Stomach (tissue), 9 donors: ENCODE data around the gene RALGAPB. TPM values are rescaled to one million over a fixed set of nuclear protein-coding genes. Genes with fewer than 3 reads are reported as not detected.

ENCODE experiments used
- DNase-seq, 2 donors: peaks; one replicate each; pipeline versions ENCODE4 v3.0.0 to v3.0.0-alpha.2; 2013 to 2019
- H3K27ac ChIP-seq, 5 donors: fragments of 200-600 bp in 4 of 5; sonication (generic) in 4 of 5; one replicate each; pipeline ENCODE4 v1.5.1; 2013 to 2019; ENCODE audit warnings: mild to moderate bottlenecking in 1 of 5, moderate library complexity in 1 of 5
- H3K27me3 ChIP-seq, 3 donors: fragments of 200-600 bp; sonication (generic); one replicate each; pipeline ENCODE4 v1.5.1; 2017 to 2019; ENCODE audit warnings: mixed run types in 1 of 3
- H3K36me3 ChIP-seq, 4 donors: fragments of 200-600 bp; sonication (generic); 1 replicate in 3 of 4; 2 replicates in 1 of 4; pipeline ENCODE4 v1.5.1; 2016 to 2019
- H3K4me1 ChIP-seq, 4 donors: fragments of 200-600 bp; sonication (generic); one replicate each; pipeline ENCODE4 v1.5.1; 2016 to 2019
- H3K4me3 ChIP-seq, 4 donors: fragments of 200-600 bp; sonication (generic) in 3 of 4; one replicate each; pipeline ENCODE4 v1.5.1; 2016 to 2019; ENCODE audit warnings: mild to moderate bottlenecking in 1 of 4
- H3K9me3 ChIP-seq, 4 donors: fragments of 200-600 bp; sonication (generic); one replicate each; pipeline ENCODE4 v1.5.1; 2016 to 2019
- CTCF ChIP-seq, 7 experiments: fragments of 450-650 bp in 4 of 7; fragments of 200-600 bp in 3 of 7; sonication (generic) in 3 of 7; IDR thresholded peaks; one replicate each; pipeline ENCODE4 v1.5.1; 2016 to 2019; ENCODE audit warnings: antibody characterized with exemption in 7 of 7, control low read depth in 2 of 7, mild to moderate bottlenecking in 1 of 7
- EP300 ChIP-seq: sonication (generic); formaldehyde crosslinking; IDR thresholded peaks from one replicate; pipeline ENCODE4 v1.6.1; 2017; ENCODE audit warnings: antibody characterized with exemption
- POLR2A ChIP-seq, 4 donors: fragments of 450-650 bp; IDR thresholded peaks; one replicate each; pipeline ENCODE4 v1.6.1; 2016; ENCODE audit warnings: antibody characterized with exemption in 4 of 4, control low read depth in 2 of 4, mild to moderate bottlenecking in 1 of 4, moderate library complexity in 1 of 4
- POLR2AphosphoS5 ChIP-seq, 3 donors: sonication (generic); formaldehyde crosslinking; IDR thresholded peaks; one replicate each; pipeline ENCODE4 v1.6.1; 2016; ENCODE audit warnings: antibody characterized with exemption in 3 of 3
- WGBS, 5 donors: extraction: QIAGEN DNeasy Blood & Tissue Kit in 3 of 5; methylation state at CpG; one replicate each; pipeline versions ENCODE4 v1.1.5 to v1.1.7; 2013 to 2018; 5-methylcytosine and 5-hydroxymethylcytosine counted together
- intact Hi-C: fragments of 100-400 bp; cut with DNase I; formaldehyde crosslinking; loops from one replicate; pipeline ENCODE4 v1.15.1; 2023; ENCODE audit warnings: low total_unique reads
- polyA plus RNA-seq, 3 donors: library from polyadenylated mRNA; stranded (reverse); fragments of 200-250 nt; gene quantifications; one replicate each; pipeline ENCODE4 v1.2.3, GENCODE V29; 2013
- total RNA-seq, 5 donors: library from RNA; depleted of rRNA; stranded (reverse); fragments of >200 nt; gene quantifications; one replicate each; pipeline versions ENCODE4 v1.1.0 to v1.2.3, GENCODE V29; 2014 to 2016
- donor health status: healthy with polysubstance abuse.
- donor health status: Bipolar disorder and iron deficiency.
- donor health status: healthy.

RALGAPB gene
- total and polyA plus RNA-seq, 8 donors = 5.4 to 57.5 (median 36.5) TPM

DNA sequence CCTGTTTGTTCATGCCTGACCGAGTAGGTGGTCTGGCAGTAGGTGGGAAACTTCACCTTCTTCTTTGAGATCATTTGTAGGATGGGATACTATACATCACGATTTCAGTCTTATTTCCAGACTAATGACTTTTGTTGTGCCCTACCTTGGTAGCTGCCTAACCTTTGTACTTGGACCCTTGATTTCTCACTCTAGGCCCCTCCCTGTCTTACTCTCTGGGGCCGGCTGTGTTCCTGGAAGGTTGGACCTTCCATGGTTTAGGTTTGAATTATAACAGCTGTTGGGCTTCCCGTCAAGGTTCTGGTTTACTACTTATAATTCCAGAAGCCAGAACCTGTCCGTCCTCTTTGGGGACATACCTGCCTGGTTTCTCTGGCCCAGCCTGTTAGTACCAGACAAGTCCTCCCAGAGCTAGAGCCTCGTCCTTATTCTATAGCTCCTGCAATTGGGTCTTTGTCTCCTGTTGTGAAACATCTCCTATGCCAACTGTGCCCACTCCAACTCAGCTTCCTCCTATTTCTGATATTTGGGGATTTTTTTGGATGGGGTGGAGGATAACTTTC is 93.5 kb downstream of the RALGAPB start:
- Histone ChIP-seq H3K27ac (no peak overlapping the region), H3K4me1 (no peaks in the 10 kb centered on the region), H3K27me3 (no peaks in the 10 kb centered on the region), H3K4me3 (no peak overlapping the region), H3K9me3 (no peaks in the 10 kb centered on the region), H3K36me3 (peaks cover 11 to 98% (median 96%) of the 10 kb centered on the region in 4 donors)
- no peak for DNase-seq
- intact Hi-C loops = no loop called here
- TF ChIP-seq POLR2AphosphoS5 (IDR thresholded peaks at IDR 0.05) (no peak), POLR2A (IDR thresholded peaks at IDR 0.05) (no peak), EP300 (no peak), CTCF (IDR thresholded peaks at IDR 0.05) (no peak)
- 83 to 94% (median 92%) methylated on average over 6 of the region's 6 CpGs for WGBS, 5 donors

GRCh38 chr20:38569747-38570525 is 97.3 kb downstream of the RALGAPB start:
- intact Hi-C loops = no loop called here
- Histone ChIP-seq H3K4me3 (no peak overlapping the region), H3K36me3 (peaks cover 26 to 100% (median 97%) of the 10 kb centered on the region in 4 donors), H3K27me3 (no peaks in the 10 kb centered on the region), H3K27ac (no peak overlapping the region), H3K9me3 (no peaks in the 10 kb centered on the region), H3K4me1 (no peaks in the 10 kb centered on the region)
- WGBS, 5 donors = 66 to 86% (median 85%) methylated on average over 5 of the region's 5 CpGs
- no peak for DNase-seq
- TF ChIP-seq POLR2A (IDR thresholded peaks at IDR 0.05) (no peak), POLR2AphosphoS5 (IDR thresholded peaks at IDR 0.05) (no peak), EP300 (no peak), CTCF (IDR thresholded peaks at IDR 0.05) (no peak)

DNA sequence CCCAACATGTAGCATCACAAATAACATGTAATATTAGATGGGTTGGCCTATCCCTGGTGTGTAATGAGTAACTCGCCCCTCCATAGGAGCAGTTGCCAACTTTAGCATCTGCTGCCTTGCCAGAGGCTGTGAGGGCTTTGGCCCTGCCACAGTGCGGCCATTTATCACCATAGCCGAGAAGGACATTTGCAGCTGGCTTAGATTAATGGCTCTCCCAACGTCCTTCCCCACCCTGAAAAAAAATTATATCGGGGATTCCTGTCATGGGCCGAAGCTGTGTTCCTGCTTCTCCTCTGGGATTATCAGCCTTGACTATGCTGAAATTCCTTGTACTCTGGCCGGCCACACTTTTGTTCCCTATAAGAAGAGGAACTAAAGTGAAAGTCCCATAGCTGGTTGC is 100.8 kb downstream of the RALGAPB start:
- no peak overlapping the region for H3K4me3 ChIP-seq
- H3K4me1 ChIP-seq = no peaks in the 10 kb centered on the region
- no peak for TF ChIP-seq POLR2AphosphoS5 (IDR thresholded peaks at IDR 0.05)
- no peak for TF ChIP-seq CTCF (IDR thresholded peaks at IDR 0.05)
- TF ChIP-seq EP300 = no peak
- no peak for TF ChIP-seq POLR2A (IDR thresholded peaks at IDR 0.05)
- H3K27me3 ChIP-seq = no peaks in the 10 kb centered on the region
- H3K36me3 ChIP-seq = peaks cover 36 to 97% (median 94%) of the 10 kb centered on the region in 4 donors
- intact Hi-C loops = no loop called here
- H3K27ac ChIP-seq = no peak overlapping the region
- peak in 1 of 2 donors; percentile 29 for DNase-seq
- no peaks in the 10 kb centered on the region for H3K9me3 ChIP-seq
- WGBS, 5 donors = 68 to 85% (median 82%) methylated on average over 7 of the region's 7 CpGs

- Histone ChIP-seq H3K36me3 (peaks cover 16 to 39% (median 35%) of the 10 kb centered on the region in 4 donors), H3K27ac (no peak overlapping the region), H3K9me3 (no peaks in the 10 kb centered on the region), H3K27me3 (peaks cover 0 to 11% (median 0%) of the 10 kb centered on the region in 3 donors), H3K4me3 (no peak overlapping the region), H3K4me1 (no peaks in the 10 kb centered on the region)
- intact Hi-C loops = no loop called here
- WGBS, 5 donors = 62 to 72% (median 70%) methylated on average over 7 of the region's 7 CpGs
- TF ChIP-seq POLR2A (IDR thresholded peaks at IDR 0.05) (no peak), EP300 (no peak)
- DNase-seq = no peak
These were observed 106.7 kb downstream of the RALGAPB start for GRCh38 chr20:38579219-38579910.
